ENCODE measurements around the gene MAP2K1.
"Not testable (repeated sequence)": the region's sequence is repeated elsewhere in the genome, so short reads cannot be mapped to it uniquely, and the experiment has no call there.

- TF ChIP-seq, protein P1, sequence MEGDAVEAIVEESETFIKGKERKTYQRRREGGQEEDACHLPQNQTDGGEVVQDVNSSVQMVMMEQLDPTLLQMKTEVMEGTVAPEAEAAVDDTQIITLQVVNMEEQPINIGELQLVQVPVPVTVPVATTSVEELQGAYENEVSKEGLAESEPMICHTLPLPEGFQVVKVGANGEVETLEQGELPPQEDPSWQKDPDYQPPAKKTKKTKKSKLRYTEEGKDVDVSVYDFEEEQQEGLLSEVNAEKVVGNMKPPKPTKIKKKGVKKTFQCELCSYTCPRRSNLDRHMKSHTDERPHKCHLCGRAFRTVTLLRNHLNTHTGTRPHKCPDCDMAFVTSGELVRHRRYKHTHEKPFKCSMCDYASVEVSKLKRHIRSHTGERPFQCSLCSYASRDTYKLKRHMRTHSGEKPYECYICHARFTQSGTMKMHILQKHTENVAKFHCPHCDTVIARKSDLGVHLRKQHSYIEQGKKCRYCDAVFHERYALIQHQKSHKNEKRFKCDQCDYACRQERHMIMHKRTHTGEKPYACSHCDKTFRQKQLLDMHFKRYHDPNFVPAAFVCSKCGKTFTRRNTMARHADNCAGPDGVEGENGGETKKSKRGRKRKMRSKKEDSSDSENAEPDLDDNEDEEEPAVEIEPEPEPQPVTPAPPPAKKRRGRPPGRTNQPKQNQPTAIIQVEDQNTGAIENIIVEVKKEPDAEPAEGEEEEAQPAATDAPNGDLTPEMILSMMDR (conservative IDR thresholded peaks at IDR 0.05; ENCODE audit: low read depth, low read length), result not testable (repeated sequence)
- TF ChIP-seq MXI1 (IDR thresholded peaks at IDR 0.05; ENCODE audit: borderline replicate concordance, low read depth, low read length); CEBPB (IDR thresholded peaks at IDR 0.05; ENCODE audit: low read depth, low read length); USF2 (IDR thresholded peaks at IDR 0.05; ENCODE audit: low read depth, low read length); ELK1 (IDR thresholded peaks at IDR 0.05; ENCODE audit: borderline replicate concordance, low read depth, low read length); POLR2A (IDR thresholded peaks at IDR 0.05; ENCODE audit: low read depth, low read length); CHD1 (IDR thresholded peaks at IDR 0.05; ENCODE audit: low read depth, low read length); RFX5 (IDR thresholded peaks at IDR 0.05; ENCODE audit: low read depth, low read length); RCOR1 (IDR thresholded peaks at IDR 0.05; ENCODE audit: insufficient replicate concordance, low read length); FOS (IDR thresholded peaks at IDR 0.05; ENCODE audit: low read depth, low read length); MAFK (IDR thresholded peaks at IDR 0.05; ENCODE audit: low read depth, low read length); SMC3 (IDR thresholded peaks at IDR 0.05; ENCODE audit: low read depth, low read length); BHLHE40 (IDR thresholded peaks at IDR 0.05; ENCODE audit: low read depth, low read length): not testable (repeated sequence)
Observed at GRCh38 chr15:66361745-66362460, 24.8 kb upstream of the MAP2K1 start.

Measured in IMR-90 (cell line).